T-helper 17 cell (primary cell): Measurements from ENCODE around the gene SLX9. TPM values are rescaled to one million over a fixed set of nuclear protein-coding genes. Genes with fewer than 3 reads are reported as not detected.

Experiments used
- ATAC-seq: fragments of 150-1000 bp; cut with Tn5 transposase; 2 replicates; pipeline ENCODE4 v1.10.0; 2021; ENCODE audit warnings: mild to moderate bottlenecking, moderate library complexity
- DNase-seq, 3 donors: peaks; one replicate each; pipeline versions ENCODE4 v3.0.0 to v3.0.0-alpha.2; 2020 to 2021
- H3K9me3 ChIP-seq: one replicate; pipeline ENCODE4 v1.7.0; 2013; ENCODE audit warnings: low read length, mild to moderate bottlenecking; ENCODE audit not compliant: control insufficient read depth, poor library complexity, severe bottlenecking
- H3K27ac Mint-ChIP-seq: one replicate; pipeline ENCODE4 v1.8.0; 2022; ENCODE audit warnings: mild to moderate bottlenecking, moderate library complexity, mixed read lengths
- H3K27me3 Mint-ChIP-seq: one replicate; pipeline ENCODE4 v1.8.0; 2022; ENCODE audit warnings: mixed read lengths
- H3K36me3 Mint-ChIP-seq: one replicate; pipeline ENCODE4 v1.8.0; 2022; ENCODE audit warnings: low read depth, mixed read lengths
- H3K4me1 Mint-ChIP-seq: one replicate; pipeline ENCODE4 v1.8.0; 2022; ENCODE audit warnings: mild to moderate bottlenecking, mixed read lengths
- H3K4me3 Mint-ChIP-seq: one replicate; pipeline ENCODE4 v1.8.0; 2022; ENCODE audit warnings: mild to moderate bottlenecking, moderate library complexity, mixed read lengths
- total RNA-seq, 4 donors: library from RNA in 2 of 4; stranded (reverse) in 2 of 4; gene quantifications; one replicate each; pipeline ENCODE4 v1.2.3 and lab custom pipeline; 2022 to 2026

Gene SLX9
- total RNA-seq, 2 donors from 2014 or later, result 14.0 to 15.4 TPM

- peak overlapping the region; percentile 91 for H3K4me3 Mint-ChIP-seq
- H3K9me3 ChIP-seq, result no peaks in the 10 kb centered on the region
- H3K36me3 Mint-ChIP-seq, result no peaks in the 10 kb centered on the region
- DNase-seq (no peak), ATAC-seq (no peak)
- H3K4me1 Mint-ChIP-seq, result peaks cover 59% of the 10 kb centered on the region
- no peaks in the 10 kb centered on the region for H3K27me3 Mint-ChIP-seq
- peak overlapping the region; percentile 96 for H3K27ac Mint-ChIP-seq
Observed at GRCh38 chr21:44913425-44914175, 26.2 kb upstream of the SLX9 start.

DNA sequence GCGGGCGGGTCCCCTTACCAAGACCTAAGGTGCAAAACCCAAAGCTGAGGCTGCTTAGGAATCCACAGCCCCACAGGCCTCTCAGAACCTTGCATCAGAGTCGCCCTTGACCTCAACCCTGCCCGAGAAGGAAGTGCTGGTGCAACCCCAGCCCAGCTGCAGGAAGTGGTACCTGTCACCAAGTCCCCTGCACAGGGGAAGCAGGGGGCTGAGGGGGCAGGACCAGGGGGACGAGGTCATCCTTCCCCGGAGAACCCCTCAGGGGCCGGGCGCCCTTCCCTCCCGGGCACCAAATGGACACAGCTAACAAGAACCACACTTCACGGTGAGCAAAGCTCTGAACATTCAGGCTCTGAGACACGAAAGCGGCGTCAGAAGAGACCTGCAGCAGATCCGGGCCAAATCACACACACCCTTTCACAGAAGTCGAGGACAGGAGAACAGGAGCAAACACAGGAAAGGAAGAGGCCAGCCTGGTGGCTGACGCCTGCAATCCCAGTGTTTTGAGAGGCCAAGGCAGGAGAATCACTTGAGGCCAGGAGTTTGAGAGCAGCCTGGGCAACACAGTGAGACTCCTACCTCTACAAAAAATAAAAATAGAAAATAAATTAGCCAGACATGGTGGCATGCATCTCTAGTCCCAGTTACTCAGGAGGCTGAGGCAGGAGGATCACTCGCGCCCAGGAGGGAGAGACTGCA, 25.5 kb upstream of the SLX9 start:
- peak in 1 of 3 donors; percentile 31 for DNase-seq
- Mint-ChIP-seq H3K4me3 (peak overlapping the region; percentile 91), H3K36me3 (no peaks in the 10 kb centered on the region), H3K27ac (peak overlapping the region; percentile 96), H3K27me3 (no peaks in the 10 kb centered on the region), H3K4me1 (peaks cover 57% of the 10 kb centered on the region)
- no peaks in the 10 kb centered on the region for H3K9me3 ChIP-seq
- peak; percentile 61 for ATAC-seq

- H3K9me3 ChIP-seq, result no peaks in the 10 kb centered on the region
- Mint-ChIP-seq H3K27me3 (no peaks in the 10 kb centered on the region), H3K4me3 (peak overlapping the region; percentile 100), H3K27ac (peak overlapping the region; percentile 96), H3K36me3 (peaks cover 4% of the 10 kb centered on the region), H3K4me1 (peaks cover 59% of the 10 kb centered on the region)
- DNase-seq, result no peak
- no peak for ATAC-seq
Observed at GRCh38 chr21:44916965-44917364, 22.9 kb upstream of the SLX9 start.

- no peak for ATAC-seq
- Mint-ChIP-seq H3K4me3 (peak overlapping the region; percentile 100), H3K27ac (peak overlapping the region; percentile 96), H3K36me3 (peaks cover 4% of the 10 kb centered on the region), H3K4me1 (peaks cover 61% of the 10 kb centered on the region), H3K27me3 (no peaks in the 10 kb centered on the region)
- H3K9me3 ChIP-seq, result no peaks in the 10 kb centered on the region
- no peak for DNase-seq
Observed at GRCh38 chr21:44917446-44918106, 22.3 kb upstream of the SLX9 start.

- H3K9me3 ChIP-seq, result no peaks in the 10 kb centered on the region
- ATAC-seq (no peak), DNase-seq (no peak)
- peak overlapping the region; percentile 96 for H3K27ac Mint-ChIP-seq
- H3K4me3 Mint-ChIP-seq, result peak overlapping the region; percentile 100
- H3K36me3 Mint-ChIP-seq, result peaks cover 4% of the 10 kb centered on the region
- H3K4me1 Mint-ChIP-seq, result peaks cover 62% of the 10 kb centered on the region
- H3K27me3 Mint-ChIP-seq, result no peaks in the 10 kb centered on the region
Observed at GRCh38 chr21:44918107-44918470, 21.7 kb upstream of the SLX9 start.

- peaks cover 61% of the 10 kb centered on the region for H3K4me1 Mint-ChIP-seq
- H3K27ac Mint-ChIP-seq, result peak overlapping the region; percentile 96
- DNase-seq (no peak), ATAC-seq (no peak)
- H3K9me3 ChIP-seq, result no peaks in the 10 kb centered on the region
- H3K36me3 Mint-ChIP-seq, result peaks cover 4% of the 10 kb centered on the region
- H3K27me3 Mint-ChIP-seq, result no peaks in the 10 kb centered on the region
- peak overlapping the region; percentile 100 for H3K4me3 Mint-ChIP-seq
Observed at GRCh38 chr21:44918581-44919033, 21.2 kb upstream of the SLX9 start.

DNA sequence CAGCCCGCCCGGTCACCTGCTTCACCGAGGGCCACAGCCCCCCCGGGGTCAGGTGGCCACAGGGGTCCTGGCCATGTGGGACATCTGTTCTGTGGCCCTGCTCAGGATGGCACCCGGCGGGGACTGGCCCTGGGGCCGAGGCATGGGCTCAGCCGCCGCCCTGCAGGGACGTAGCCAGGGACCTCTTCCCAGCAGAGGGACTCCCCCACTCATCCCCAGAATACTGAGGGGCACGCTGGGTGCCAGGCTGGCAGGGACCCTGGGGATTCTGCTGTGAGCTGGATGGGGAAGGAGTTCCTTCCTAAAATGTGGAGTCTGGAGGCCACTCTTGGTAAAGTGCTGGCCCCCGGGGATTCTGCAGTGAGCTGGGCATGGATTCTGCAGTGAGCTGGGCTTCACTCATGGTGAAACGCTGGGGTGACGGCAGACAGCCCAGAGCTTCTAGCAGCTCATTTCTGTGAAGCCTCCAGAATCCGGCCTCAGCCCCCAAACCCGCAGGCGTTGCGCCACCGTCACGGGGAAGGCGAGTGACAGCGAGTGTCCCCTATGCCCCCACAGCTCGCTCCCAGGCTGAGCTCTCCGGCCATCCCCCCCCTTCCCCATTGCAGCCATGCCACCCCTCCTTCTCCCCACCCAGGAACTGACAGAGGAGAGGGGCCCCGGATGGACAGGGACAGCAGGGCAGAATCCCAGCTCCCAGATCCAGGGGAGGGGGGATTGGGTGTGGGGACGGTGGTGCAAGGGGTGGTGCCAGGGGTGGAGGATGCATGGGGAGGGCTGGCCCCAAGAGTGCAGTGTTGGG, 20.5 kb upstream of the SLX9 start:
- Mint-ChIP-seq H3K4me3 (peak overlapping the region; percentile 100), H3K4me1 (peaks cover 63% of the 10 kb centered on the region), H3K36me3 (peaks cover 4% of the 10 kb centered on the region), H3K27me3 (no peaks in the 10 kb centered on the region), H3K27ac (peak overlapping the region; percentile 96)
- DNase-seq, result no peak
- H3K9me3 ChIP-seq, result no peaks in the 10 kb centered on the region
- no peak for ATAC-seq

GRCh38 chr21:44919913-44920693, 19.7 kb upstream of the SLX9 start:
- Mint-ChIP-seq H3K4me3 (peak overlapping the region; percentile 100), H3K27me3 (no peaks in the 10 kb centered on the region), H3K36me3 (peaks cover 4% of the 10 kb centered on the region), H3K27ac (peak overlapping the region; percentile 96), H3K4me1 (peaks cover 65% of the 10 kb centered on the region)
- no peaks in the 10 kb centered on the region for H3K9me3 ChIP-seq
- DNase-seq, result no peak
- ATAC-seq, result peak; percentile 35

DNA sequence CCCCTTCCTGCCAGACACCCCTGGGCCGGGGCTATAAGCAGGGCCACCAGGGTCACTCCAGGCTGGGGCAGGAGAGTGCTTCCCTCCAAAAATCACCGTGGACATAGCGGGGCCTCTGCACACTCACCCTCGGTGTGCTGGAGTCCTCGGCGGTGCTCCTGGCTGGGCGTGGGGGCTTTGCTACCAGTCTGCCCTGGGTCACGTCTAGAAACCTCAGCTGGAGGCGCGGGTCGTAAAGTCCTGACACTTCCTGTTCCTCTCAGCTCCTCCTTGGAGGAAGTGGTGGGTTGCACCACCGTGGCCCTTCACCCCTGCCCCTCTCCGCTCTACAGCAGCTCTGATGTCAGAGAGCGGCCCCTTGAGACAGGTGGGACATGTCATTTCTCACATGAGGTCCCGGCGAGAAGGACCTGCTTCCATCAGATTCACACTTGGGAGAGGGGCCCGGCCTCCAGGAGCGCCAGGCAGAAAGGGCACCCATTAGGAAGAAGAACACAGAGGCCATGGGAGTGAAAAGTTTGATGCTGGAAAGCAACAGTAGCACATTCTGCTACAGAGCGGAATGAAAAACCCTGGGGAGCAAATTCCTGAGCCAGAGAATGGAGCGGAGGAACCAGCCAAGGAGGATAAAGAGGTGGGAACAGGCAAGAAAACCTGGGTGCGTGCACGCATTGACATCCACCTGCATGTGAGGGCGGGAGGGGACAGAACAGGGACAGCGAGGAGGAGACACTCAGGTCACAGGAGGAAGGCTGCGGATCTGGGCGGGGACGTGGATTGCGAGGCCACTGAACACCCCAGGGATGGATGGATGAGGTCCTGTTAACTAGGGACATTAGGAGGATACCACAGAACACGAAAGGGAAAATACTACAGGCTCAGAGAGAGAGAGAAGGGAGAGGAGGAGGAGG, 18.9 kb upstream of the SLX9 start, which contains the start of gene ITGB2:
Gene ITGB2 (minus strand): TSS at position 206 of the 911 bp plus-strand sequence. CDS start 10,117 bp downstream, outside the sequence.
- Mint-ChIP-seq H3K4me3 (peak within 1 kb of the TSS; percentile 100), H3K27me3 (no peaks in the 10 kb centered on the region), H3K36me3 (peaks cover 4% of the 10 kb centered on the region), H3K27ac (peak within 1 kb of the TSS; percentile 96), H3K4me1 (peaks cover 66% of the 10 kb centered on the region)
- no peak for DNase-seq
- peak; percentile 65 for ATAC-seq
- H3K9me3 ChIP-seq, result no peaks in the 10 kb centered on the region

DNA sequence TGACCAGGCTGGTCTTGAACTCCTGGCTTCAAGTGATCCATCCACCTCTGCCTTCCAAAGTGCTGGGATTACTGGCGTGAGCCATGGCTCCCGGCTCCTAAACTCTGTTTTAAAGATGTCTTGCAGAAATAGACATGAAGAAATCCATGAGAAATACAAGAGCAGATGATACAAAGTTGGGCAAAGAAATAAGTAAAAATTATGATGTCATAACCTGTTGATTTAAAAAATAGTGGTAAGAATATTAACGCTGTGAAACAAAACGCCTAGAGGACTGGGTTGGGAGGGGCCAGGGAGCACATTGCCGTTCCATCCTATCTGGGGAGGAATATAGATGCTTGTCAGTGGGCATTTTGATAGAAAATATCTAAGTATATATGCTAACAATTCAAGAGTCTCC, 17.9 kb upstream of the SLX9 start:
- Mint-ChIP-seq H3K27ac (peak overlapping the region; percentile 96), H3K4me1 (peaks cover 64% of the 10 kb centered on the region), H3K27me3 (no peaks in the 10 kb centered on the region), H3K4me3 (peak overlapping the region; percentile 100), H3K36me3 (peaks cover 4% of the 10 kb centered on the region)
- H3K9me3 ChIP-seq, result no peaks in the 10 kb centered on the region
- no peak for ATAC-seq
- no peak for DNase-seq

- DNase-seq (no peak), ATAC-seq (no peak)
- H3K27ac Mint-ChIP-seq, result peak overlapping the region; percentile 94
Observed at GRCh38 chr21:44923480-44924084, 16.2 kb upstream of the SLX9 start.

More at GRCh38 chr21:44923480-44924084, 16.2 kb upstream of the SLX9 start:
- Mint-ChIP-seq H3K4me1 (peaks cover 61% of the 10 kb centered on the region), H3K36me3 (peaks cover 4% of the 10 kb centered on the region), H3K27me3 (no peaks in the 10 kb centered on the region), H3K4me3 (peak overlapping the region; percentile 65)
- H3K9me3 ChIP-seq, result no peaks in the 10 kb centered on the region
